HCT116 (cell line): ENCODE measurements around the gene SEMA3C. TPM values are rescaled to one million over a fixed set of nuclear protein-coding genes. Genes with fewer than 3 reads are reported as not detected.

Source experiments
- ATAC-seq: fragments of 200-7000 bp; cut with Tn5 transposase; 2 replicates; pipeline ENCODE4 v1.9.1; 2020; ENCODE audit warnings: mild to moderate bottlenecking, moderate library complexity
- BruUV-seq: library from RNA; stranded (reverse); fragments of 400-500 nt; replicated peaks from 2 replicates; lab custom pipeline; 2021; lab: Mats Ljungman, UMichigan
- CTCF ChIA-PET: fragments of 300-600 bp; sonication (Branson Sonifier 250); formaldehyde crosslinking; loops from one replicate; lab custom pipeline; 2021; ENCODE audit warnings: antibody characterized with exemption; lab: Charles Lee
- POLR2A ChIA-PET: fragments of 300-600, 350-600 bp; sonication (Branson Sonifier 250); formaldehyde crosslinking; loops from one replicate; lab custom pipeline; 2021; ENCODE audit warnings: antibody characterized with exemption; lab: Charles Lee
- RAD21 ChIA-PET, 2 experiments: fragments of 300-600 bp; sonication (Branson Sonifier 250); formaldehyde crosslinking; loops; one replicate each; lab custom pipeline; 2023; ENCODE audit warnings: low total read pairs in 2 of 2; ENCODE audit not compliant: uncharacterized antibody in 2 of 2, unreplicated experiment in 2 of 2, low non-redundant PET in 1 of 2; lab: Charles Lee
- DNase-seq: peaks from one replicate; pipeline ENCODE4 v3.0.0-alpha.2; 2010; ENCODE audit warnings: low read depth, low spot score
- H2AFZ ChIP-seq: fragments of 200-600 bp; shearing (Covaris generic), sonication (generic); 2 replicates; pipeline ENCODE4 v1.6.1; 2017; ENCODE audit warnings: low read depth, mixed run types, mixed read lengths, antibody characterized with exemption, low read length; ENCODE audit not compliant: poor library complexity, severe bottlenecking
- H3K27ac ChIP-seq: 2 replicates; pipeline ENCODE4 v1.5.1; 2012; ENCODE audit warnings: low read depth, low read length
- H3K27me3 ChIP-seq: fragments of 200-600 bp; sonication (generic); 2 replicates; pipeline ENCODE4 v1.6.1; 2016; ENCODE audit warnings: mixed run types, low read length, mixed read lengths; ENCODE audit not compliant: insufficient read depth
- H3K36me3 ChIP-seq, 2 experiments: fragments of 200-500 bp in 1 of 2; fragments of 200-600 bp in 1 of 2; sonication (Bioruptor generic) in 1 of 2; sonication (generic) in 1 of 2; 2 replicates each; pipeline versions ENCODE4 v1.5.1 to v1.6.1; 2014 to 2016; ENCODE audit warnings: low read length in 2 of 2, inconsistent platforms in 1 of 2, mixed read lengths in 1 of 2, mixed run types in 1 of 2; ENCODE audit not compliant: insufficient read depth in 2 of 2, control insufficient read depth in 1 of 2
- H3K4me1 ChIP-seq, 2 experiments: fragments of 200-600 bp in 1 of 2; sonication (generic) in 1 of 2; 2 replicates each; pipeline versions ENCODE4 v1.5.1 to v1.6.1; 2012 to 2017; ENCODE audit warnings: low read length in 2 of 2, inconsistent platforms in 1 of 2, mild to moderate bottlenecking in 1 of 2, mixed read lengths in 1 of 2, mixed run types in 1 of 2, moderate library complexity in 1 of 2; ENCODE audit not compliant: insufficient read depth in 2 of 2, control insufficient read depth in 1 of 2
- H3K4me2 ChIP-seq: fragments of 200-600 bp; sonication (generic); 2 replicates; pipeline ENCODE4 v1.6.1; 2017; ENCODE audit warnings: mixed run types, low read length, mixed read lengths
- H3K4me3 ChIP-seq, 2 experiments: fragments of 200-600 bp in 1 of 2; sonication (generic) in 1 of 2; replicated peaks in 1 of 2; 2 replicates each; pipeline ENCODE4 v1.5.1; 2011 to 2016; ENCODE audit warnings: low read length in 2 of 2, control low read depth in 1 of 2, low read depth in 1 of 2, mild to moderate bottlenecking in 1 of 2, mixed read lengths in 1 of 2, mixed run types in 1 of 2
- H3K79me2 ChIP-seq: fragments of 200-600 bp; sonication (generic); 2 replicates; pipeline ENCODE4 v1.6.1; 2017; ENCODE audit warnings: mild to moderate bottlenecking, mixed run types, low read length, moderate library complexity, mixed read lengths; ENCODE audit not compliant: insufficient read depth
- H3K9ac ChIP-seq: fragments of 200-600 bp; sonication (generic); 2 replicates; pipeline ENCODE4 v1.6.1; 2016; ENCODE audit warnings: low read length, mixed read lengths
- H3K9me2 ChIP-seq: fragments of 200-600 bp; sonication (generic), shearing (Covaris generic); 2 replicates; pipeline ENCODE4 v1.6.1; 2017; ENCODE audit warnings: mixed run types, mild to moderate bottlenecking, moderate library complexity; ENCODE audit not compliant: insufficient read depth
- H3K9me3 ChIP-seq, 2 experiments: fragments of 200-500 bp in 1 of 2; fragments of 200-600 bp in 1 of 2; sonication (Bioruptor generic) in 1 of 2; sonication (generic) in 1 of 2; 2 replicates each; pipeline ENCODE4 v1.6.1; 2014 to 2017; ENCODE audit warnings: low read length in 2 of 2, mixed read lengths in 2 of 2, inconsistent platforms in 1 of 2, low read depth in 1 of 2, mild to moderate bottlenecking in 1 of 2, mixed run types in 1 of 2, moderate library complexity in 1 of 2; ENCODE audit not compliant: control insufficient read depth in 1 of 2, insufficient read depth in 1 of 2
- H4K20me1 ChIP-seq: fragments of 200-600 bp; sonication (generic), shearing (Covaris generic); 2 replicates; pipeline ENCODE4 v1.6.1; 2017; ENCODE audit warnings: mixed run types, mild to moderate bottlenecking, moderate library complexity; ENCODE audit not compliant: insufficient read depth
- CEBPB ChIP-seq: IDR thresholded peaks from 2 replicates; pipeline ENCODE4 v1.6.1; 2012; ENCODE audit warnings: low read depth
- EGR1 ChIP-seq: IDR thresholded peaks from 2 replicates; pipeline ENCODE4 v1.6.1; 2012; ENCODE audit warnings: low read depth
- ELF1 ChIP-seq: IDR thresholded peaks from 2 replicates; pipeline ENCODE4 v1.6.1; 2012; ENCODE audit warnings: low read depth, borderline replicate concordance
- EZH2phosphoT487 ChIP-seq: fragments of 200-600 bp; IDR thresholded peaks from 2 replicates; pipeline ENCODE4 v1.6.1; 2018; ENCODE audit warnings: antibody characterized with exemption, borderline replicate concordance
- JUND ChIP-seq: IDR thresholded peaks from 2 replicates; pipeline ENCODE4 v1.6.1; 2012
- POLR2A ChIP-seq: IDR thresholded peaks from 2 replicates; pipeline ENCODE4 v1.7.0; 2011; ENCODE audit warnings: borderline replicate concordance; ENCODE audit not compliant: insufficient read depth, insufficient read length; ENCODE audit errors: extremely low read depth
- RAD21 ChIP-seq: IDR thresholded peaks from 2 replicates; pipeline ENCODE4 v1.6.1; 2012; ENCODE audit warnings: low read depth, mild to moderate bottlenecking
- SP1 ChIP-seq: IDR thresholded peaks from 2 replicates; pipeline ENCODE4 v1.6.1; 2012; ENCODE audit warnings: low read depth
- YY1 ChIP-seq: IDR thresholded peaks from 2 replicates; pipeline ENCODE4 v1.6.1; 2011; ENCODE audit warnings: low read length, low read depth, moderate library complexity, mild to moderate bottlenecking; ENCODE audit not compliant: insufficient replicate concordance; ENCODE audit errors: extremely low read depth
- ZFX ChIP-seq: fragments of 450-650 bp; IDR thresholded peaks from 2 replicates; pipeline ENCODE4 v1.6.1; 2017
- ZNF274 ChIP-seq: fragments of 200-500 bp; sonication (Bioruptor generic); IDR thresholded peaks from 2 replicates; pipeline ENCODE4 v1.6.1; 2014; ENCODE audit warnings: mild to moderate bottlenecking, low read depth, low read length, inconsistent platforms
- intact Hi-C: fragments of 100-400 bp; cut with micrococcal nuclease; formaldehyde crosslinking; loops from 2 replicates; pipeline ENCODE4 v1.10.0; 2022
- total RNA-seq: library from RNA; stranded (reverse); gene quantifications from one replicate; pipeline ENCODE4 v1.2.1, GENCODE V29; 2021; ENCODE audit not compliant: unreplicated experiment
- TF ChIP-seq, protein P1 (sequence below): IDR thresholded peaks from 2 replicates; pipeline ENCODE4 v1.6.1; 2012; ENCODE audit warnings: low read depth
- TF ChIP-seq, protein P2 (sequence below): IDR thresholded peaks from 2 replicates; pipeline ENCODE4 v1.6.1; 2011; ENCODE audit warnings: mild to moderate bottlenecking, low read length, moderate library complexity; ENCODE audit not compliant: insufficient replicate concordance; ENCODE audit errors: extremely low read depth

Gene SEMA3C
- total RNA-seq, 1 experiment from 2014 or later, result 25.3 TPM

DNA sequence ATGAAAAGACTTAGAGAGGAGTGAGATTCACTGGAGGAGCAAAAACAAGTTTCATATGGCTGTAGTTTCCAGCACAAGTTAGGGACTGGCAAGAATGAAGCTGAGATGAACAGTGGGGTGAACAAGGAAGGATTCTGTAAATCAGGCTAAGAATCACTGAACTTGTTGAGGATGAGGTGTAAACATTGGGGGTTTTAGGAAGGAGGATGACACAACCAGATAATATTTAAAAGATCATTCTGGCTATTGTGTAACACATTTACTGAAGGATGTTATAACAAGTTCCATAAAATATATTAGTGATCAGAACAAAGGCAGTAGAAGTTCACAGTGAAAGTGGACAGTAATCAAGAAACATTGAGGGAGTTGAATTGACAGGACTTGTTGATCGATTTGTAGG is 211.5 kb downstream of the SEMA3C start:
- DNase-seq, result no peak
- H4K20me1 ChIP-seq, result no peaks in the 10 kb centered on the region
- no peak for TF ChIP-seq YY1
- TF ChIP-seq, protein P1, sequence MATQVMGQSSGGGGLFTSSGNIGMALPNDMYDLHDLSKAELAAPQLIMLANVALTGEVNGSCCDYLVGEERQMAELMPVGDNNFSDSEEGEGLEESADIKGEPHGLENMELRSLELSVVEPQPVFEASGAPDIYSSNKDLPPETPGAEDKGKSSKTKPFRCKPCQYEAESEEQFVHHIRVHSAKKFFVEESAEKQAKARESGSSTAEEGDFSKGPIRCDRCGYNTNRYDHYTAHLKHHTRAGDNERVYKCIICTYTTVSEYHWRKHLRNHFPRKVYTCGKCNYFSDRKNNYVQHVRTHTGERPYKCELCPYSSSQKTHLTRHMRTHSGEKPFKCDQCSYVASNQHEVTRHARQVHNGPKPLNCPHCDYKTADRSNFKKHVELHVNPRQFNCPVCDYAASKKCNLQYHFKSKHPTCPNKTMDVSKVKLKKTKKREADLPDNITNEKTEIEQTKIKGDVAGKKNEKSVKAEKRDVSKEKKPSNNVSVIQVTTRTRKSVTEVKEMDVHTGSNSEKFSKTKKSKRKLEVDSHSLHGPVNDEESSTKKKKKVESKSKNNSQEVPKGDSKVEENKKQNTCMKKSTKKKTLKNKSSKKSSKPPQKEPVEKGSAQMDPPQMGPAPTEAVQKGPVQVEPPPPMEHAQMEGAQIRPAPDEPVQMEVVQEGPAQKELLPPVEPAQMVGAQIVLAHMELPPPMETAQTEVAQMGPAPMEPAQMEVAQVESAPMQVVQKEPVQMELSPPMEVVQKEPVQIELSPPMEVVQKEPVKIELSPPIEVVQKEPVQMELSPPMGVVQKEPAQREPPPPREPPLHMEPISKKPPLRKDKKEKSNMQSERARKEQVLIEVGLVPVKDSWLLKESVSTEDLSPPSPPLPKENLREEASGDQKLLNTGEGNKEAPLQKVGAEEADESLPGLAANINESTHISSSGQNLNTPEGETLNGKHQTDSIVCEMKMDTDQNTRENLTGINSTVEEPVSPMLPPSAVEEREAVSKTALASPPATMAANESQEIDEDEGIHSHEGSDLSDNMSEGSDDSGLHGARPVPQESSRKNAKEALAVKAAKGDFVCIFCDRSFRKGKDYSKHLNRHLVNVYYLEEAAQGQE, result no peak
- no peak for TF ChIP-seq ZNF274
- no peak for TF ChIP-seq ZFX
- no peak for TF ChIP-seq JUND
- TF ChIP-seq ELF1, result no peak
- no peak for TF ChIP-seq EGR1
- no peak for TF ChIP-seq POLR2A
- no peak for TF ChIP-seq RAD21
- no peak for TF ChIP-seq CEBPB
- TF ChIP-seq EZH2phosphoT487, result no peak
- TF ChIP-seq, protein P2, sequence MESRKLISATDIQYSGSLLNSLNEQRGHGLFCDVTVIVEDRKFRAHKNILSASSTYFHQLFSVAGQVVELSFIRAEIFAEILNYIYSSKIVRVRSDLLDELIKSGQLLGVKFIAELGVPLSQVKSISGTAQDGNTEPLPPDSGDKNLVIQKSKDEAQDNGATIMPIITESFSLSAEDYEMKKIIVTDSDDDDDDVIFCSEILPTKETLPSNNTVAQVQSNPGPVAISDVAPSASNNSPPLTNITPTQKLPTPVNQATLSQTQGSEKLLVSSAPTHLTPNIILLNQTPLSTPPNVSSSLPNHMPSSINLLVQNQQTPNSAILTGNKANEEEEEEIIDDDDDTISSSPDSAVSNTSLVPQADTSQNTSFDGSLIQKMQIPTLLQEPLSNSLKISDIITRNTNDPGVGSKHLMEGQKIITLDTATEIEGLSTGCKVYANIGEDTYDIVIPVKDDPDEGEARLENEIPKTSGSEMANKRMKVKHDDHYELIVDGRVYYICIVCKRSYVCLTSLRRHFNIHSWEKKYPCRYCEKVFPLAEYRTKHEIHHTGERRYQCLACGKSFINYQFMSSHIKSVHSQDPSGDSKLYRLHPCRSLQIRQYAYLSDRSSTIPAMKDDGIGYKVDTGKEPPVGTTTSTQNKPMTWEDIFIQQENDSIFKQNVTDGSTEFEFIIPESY, result no peak
- TF ChIP-seq SP1, result no peak
- TF ChIP-seq, all 23 proteins: peak for 0
- Histone ChIP-seq H3K9me2 (no peaks in the 10 kb centered on the region), H3K4me3 (no peak overlapping the region), H3K9ac (no peak overlapping the region), H3K9me3 (no peaks in the 10 kb centered on the region), H3K4me1 (peaks cover 0 to 3% of the 10 kb centered on the region in 2 experiments; a peak in 1 of 4 replicates), H2AFZ (no peak overlapping the region), H3K36me3 (no peaks in the 10 kb centered on the region), H3K27me3 (no peaks in the 10 kb centered on the region), H3K4me2 (no peak overlapping the region), H3K79me2 (no peaks in the 10 kb centered on the region), H3K27ac (no peak overlapping the region)
- no TSS peak for BruUV-seq
- ChIA-PET POLR2A (no interaction called here), RAD21 (no interaction called here), CTCF (no interaction called here)
- no peak for ATAC-seq
- intact Hi-C loops, result no loop called here
